Right renal pelvis (tissue), 4 donors: Measurements from ENCODE around the gene ACHE. TPM values are rescaled to one million over a fixed set of nuclear protein-coding genes. Genes with fewer than 3 reads are reported as not detected.

Experiments used
- DNase-seq, 4 donors: peaks; one replicate each; pipeline ENCODE4 v3.0.0-alpha.2; 2013; ENCODE audit warnings: low read depth in 4 of 4, low spot score in 3 of 4, missing footprints in 1 of 4
- polyA plus RNA-seq, 4 donors: library from polyadenylated mRNA; unstranded; fragments of 120-200 nt; gene quantifications; one replicate each; pipeline ENCODE4 v1.2.1, GENCODE V29; 2013; ENCODE audit not compliant: insufficient read length in 4 of 4

Gene ACHE
- polyA plus RNA-seq, 4 donors: 3.8 to 7.1 (median 4.7) TPM

DNA sequence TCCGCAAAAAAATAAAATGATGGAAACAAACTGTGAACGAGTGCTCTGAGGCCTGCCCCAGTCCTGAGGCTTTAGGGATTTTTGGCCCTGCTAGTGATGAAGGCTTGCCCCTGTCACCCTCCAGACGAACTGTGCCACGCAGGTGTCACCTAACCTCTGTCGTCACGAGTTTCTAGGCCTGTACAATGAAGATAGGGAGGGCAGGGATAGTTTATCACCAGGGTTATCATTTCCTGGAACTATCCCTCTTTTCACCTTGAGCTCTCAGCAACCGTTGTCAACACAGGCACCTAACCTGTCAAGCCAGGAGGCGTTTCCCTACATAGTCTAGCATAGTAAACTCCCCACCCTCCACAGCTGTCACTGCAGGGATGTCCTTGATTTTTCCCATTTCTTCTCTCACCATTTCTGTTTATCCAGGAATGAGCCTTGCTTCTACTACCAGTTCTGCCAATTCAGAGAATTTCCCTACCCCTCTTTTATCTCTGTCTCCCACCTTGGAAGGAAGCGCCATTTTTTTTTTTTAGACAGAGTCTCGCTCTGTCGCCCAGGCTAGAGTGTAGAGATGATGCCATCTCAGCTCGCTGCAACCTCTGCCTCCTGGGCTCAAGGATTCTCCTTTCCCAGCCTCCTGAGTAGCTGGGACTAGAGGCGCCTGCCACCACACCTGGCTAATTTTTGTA lies 2.2 kb upstream of the ACHE start:
- no peak for DNase-seq

DNA sequence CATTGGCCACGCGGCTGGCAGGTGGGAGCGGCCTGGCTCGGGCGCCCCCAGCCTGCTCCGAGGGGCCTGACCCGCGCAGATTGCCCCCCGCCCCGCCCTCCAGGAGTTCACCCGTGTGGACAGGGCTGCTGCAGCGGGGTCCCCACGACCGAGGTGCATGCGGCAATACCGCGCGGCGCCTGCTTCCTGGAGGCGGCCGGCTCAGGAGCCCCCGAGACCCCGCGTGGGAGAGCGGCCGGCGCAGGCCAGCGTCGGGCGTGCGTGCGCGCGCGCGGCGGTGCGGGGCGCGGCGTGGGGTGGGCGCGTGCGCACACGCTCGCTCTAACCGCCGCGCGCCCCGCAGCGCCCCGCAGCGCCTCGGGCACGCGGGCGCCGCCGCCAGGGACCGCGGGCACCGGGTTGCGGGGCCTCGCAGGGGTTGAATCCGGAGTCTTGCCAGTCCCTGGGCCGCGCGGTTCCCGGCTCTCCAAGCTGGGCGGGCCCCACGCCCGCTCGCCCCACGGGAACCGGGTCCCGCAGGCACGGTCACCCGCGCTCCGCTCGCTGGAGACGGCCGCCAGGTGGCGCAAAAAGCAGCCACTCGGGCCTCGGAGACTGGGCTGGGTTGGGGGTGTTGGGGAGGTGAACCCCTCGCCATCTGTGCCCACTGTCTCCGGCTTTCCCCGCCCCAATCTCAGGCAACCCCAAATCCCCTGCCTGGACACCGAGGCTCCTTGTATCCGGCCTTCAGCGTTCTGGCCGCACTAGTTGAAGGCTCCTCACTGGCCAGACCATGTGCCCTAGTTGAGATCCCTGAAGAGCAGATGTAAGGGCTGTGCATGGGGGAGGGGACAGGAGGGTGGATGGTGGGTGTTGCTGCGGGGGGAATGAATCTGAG lies 1.3 kb upstream of the ACHE start:
- no peak for DNase-seq

DNA sequence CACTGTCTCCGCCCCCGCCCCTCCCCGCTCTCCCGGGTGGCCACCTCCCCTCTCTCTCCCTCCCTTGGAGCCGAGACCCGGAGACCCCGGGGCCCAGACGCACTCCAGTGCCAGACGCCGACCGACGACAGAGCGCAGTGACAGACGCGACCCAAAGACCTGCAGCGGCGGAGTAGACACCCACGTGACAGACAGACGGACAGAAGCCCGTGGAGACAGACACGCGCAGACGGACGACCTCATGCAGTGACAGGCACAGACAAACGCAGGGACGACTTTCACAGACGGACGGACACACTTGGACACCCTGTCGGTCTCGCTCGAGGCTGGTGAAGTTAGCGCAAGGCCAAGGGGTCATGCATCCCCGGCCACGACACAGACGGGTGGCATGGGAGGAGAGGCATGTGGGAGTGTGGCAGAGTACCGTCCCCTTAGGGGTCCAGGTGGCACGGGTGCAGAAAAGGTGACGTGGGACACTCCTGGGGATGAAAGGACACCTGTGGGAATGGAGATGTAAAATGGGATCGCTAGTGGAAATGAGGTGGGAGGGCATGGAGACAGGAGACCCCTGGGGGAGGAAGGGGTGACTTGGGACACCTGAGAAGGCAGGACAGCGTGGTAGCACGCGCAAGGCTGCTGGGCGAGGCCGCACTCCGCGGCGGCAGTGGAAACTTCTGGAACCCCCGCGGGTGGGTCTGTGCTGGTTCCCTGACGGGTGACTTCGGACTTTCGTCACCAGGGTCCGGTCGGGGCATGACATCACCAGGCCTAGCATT lies 456 bp upstream of the ACHE start:
- DNase-seq: no peak

- DNase-seq: no peak
Measured at GRCh38 chr7:100894860-100895700, 608 bp downstream of the ACHE start.

- DNase-seq: no peak
Measured at GRCh38 chr7:100893910-100894721, 1.6 kb downstream of the ACHE start.

- no peak for DNase-seq
Measured at GRCh38 chr7:100893318-100893895, 2.3 kb downstream of the ACHE start.

DNA sequence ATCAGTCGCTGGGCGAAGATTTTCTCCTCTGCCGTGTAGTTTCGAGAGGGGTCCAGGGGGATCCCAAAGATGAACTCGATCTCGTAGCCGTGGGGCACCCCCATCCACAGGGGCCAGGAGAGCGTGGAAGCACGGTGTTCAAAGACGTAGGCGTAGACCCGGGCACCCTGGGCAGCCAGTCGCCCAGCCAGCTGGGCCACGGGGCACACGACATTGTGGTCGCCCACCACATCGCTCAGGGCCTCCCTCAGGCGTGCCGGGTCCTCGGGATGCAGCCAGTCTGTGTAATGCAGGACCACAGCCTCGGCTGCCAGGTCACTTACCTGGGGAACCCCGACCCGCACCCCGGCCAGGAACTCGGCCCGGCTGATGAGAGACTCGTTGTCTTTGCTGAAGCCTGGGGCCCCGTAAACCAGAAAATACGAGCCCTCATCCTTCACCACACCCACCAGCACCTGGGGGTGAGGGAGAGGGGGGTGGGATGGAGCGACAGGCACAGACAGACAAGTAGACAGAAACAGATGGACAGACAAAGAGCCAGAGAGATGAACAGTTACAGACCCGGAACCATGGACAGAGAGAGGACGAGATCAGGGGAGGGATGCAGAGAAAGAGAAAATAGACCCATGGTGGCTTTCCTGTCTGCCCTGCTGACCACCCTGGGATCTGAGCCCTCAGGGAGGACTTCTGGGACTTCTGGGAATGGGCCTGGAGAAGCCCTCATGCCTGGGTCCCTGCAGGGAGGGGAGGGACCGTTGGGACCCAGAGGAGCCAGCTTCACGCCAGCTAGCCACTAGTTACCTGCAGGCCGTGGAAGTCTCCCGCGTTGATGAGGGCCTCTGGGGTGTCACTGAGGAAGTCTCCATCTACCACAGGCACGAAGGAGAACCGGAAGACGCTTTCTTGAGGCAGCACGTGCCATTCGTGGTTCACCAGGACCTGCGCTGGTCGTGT lies 3.0 kb downstream of the ACHE start:
- no peak for DNase-seq

DNA sequence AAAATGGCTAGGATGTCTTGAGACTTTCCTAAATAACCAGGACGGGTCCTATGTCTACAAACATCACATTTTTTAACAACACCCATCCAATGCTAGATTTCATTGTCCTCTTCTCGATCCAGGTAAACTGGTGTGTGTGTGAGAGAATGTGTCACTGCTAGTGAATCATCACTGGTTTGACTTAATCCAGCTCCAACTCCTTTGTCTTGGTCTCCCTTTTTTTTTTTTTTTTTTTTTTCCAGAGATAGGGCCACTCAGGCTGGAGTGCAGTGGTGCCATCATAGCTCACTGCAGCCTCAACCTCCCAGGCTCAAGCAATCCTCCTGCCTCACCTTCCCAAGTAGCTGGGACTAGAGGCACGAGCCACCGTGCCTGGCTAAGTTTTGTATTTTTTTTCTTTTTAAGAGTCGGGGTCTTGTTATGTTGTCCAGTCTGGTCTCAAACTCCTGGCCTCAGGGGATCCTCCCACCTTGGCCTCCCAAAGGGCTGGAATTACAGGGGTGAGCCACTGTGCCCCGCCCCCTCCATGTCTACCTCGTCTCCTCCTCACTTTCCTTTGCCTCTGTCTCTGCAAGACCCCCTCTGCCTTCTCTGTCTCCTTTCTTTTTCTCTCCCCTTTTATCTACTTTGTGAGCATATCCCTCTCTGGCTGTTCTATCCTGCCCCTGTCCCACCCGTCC lies 4.0 kb downstream of the ACHE start:
- DNase-seq: no peak

DNA sequence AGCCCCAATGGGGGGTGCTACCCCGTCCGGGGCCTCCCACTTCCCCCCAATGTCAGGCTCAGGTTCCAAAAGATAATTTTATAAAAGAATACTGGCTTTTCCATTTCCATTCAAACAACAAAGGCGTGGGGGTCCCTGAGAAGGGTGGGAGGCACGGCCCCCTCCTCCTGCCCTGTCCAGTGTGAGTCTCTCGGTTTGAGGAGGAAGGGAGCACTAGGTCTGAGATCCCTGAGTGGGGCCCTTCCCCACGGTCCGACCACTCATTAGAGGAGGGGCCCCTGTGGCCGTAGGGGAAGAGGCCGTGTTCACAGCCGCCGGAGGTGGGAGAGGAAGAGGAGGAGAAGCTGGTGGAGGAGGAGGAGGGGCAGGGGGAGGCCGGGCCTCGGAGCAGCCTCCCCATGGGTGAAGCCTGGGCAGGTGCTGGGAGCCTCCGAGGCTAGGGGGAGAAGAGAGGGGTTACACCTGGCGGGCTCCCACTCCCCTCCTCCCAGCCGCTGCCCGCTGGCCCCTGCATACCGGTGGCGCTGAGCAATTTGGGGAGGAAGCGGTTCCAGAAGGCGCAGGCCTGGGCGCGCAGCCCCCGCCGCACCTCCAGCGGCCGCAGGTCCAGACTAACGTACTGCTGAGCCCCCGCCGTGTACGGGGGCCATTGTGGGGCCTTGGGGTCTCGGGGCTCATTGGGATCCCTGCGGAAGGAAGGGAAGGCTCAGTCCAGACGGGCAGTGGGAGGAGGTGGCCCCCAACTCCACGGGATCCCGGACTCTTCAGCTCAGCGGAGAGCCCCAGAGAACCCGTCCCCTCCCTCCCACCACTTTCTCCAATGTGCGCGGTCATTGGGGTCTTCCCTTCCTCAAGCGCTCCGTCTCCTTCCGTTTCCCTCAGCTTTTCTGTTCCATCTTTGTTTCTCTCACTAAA lies 4.8 kb downstream of the ACHE start:
- DNase-seq: no peak

GRCh38 chr7:100888988-100889750 lies 6.5 kb downstream of the ACHE start, which contains the start of gene UFSP1:
TSS of gene UFSP1 (minus strand) at chr7:100889715. CDS start at chr7:100889271, 444 bp downstream.
- no peak for DNase-seq

GRCh38 chr7:100888291-100888987 lies 7.2 kb downstream of the ACHE start:
- no peak for DNase-seq

DNA sequence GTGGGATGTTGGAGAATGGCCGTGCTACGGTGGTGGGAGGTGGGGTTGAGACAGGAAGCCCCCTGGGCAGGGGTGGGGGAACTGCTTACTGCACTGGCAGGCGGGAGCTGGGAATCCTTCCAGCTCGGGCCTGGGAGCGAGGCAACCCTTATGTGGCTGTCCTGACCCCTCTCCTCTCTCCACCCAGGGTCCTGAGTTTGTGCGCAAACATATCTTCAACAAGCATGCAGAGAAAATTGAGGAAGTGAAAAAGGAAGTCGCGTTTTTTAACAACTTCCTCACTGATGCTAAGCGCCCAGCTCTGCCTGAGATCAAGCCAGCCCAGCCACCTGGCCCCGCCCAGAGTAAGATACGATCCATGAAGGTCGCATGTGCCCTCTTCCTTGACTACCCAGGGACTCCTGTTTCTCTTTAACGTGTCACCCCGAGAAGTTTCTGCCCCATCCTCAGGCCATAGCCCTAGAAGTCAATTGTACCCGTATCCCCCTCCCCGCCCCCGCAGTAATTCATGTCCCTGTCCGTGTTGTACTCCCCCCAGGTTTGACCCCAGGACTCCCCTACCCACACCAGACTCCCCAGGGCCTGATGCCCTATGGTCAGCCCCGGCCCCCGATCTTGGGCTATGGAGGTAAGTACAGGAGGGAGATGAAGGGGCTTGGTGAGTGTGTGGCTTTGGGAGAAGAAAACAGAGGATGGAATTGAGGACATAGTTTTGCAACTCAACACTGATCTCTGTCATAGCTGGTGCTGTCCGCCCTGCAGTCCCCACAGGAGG lies 8.0 kb downstream of the ACHE start:
- DNase-seq: no peak

DNA sequence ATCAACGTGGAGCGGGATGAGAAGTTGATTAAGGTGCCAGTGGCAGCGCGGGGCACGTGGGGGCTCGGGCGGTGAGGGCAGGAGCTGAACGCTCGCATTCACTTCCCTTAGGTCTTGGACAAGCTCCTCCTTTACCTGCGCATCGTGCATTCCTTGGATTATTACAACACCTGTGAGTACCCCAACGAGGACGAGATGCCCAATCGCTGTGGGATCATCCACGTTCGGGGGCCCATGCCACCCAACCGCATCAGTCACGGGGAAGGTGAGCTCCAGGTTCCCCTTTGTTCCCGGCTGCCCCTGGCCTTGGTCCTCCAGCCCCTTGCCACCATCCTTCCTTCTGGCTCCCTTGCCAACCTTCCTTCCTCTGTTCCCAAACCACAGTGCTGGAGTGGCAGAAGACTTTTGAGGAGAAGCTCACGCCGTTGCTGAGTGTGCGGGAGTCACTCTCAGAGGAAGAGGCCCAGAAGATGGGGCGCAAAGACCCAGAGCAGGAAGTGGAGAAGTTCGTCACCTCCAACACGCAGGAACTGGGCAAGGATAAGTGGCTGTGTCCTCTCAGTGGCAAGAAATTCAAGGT lies 8.7 kb downstream of the ACHE start:
- no peak for DNase-seq
